K562 (cell line): ENCODE data around the gene PXN.

Experiments used
- ARNT ChIP-seq, 2 experiments: fragments of 450-650 bp; IDR thresholded peaks; 2 replicates each; pipeline ENCODE4 v1.6.1; 2016; ENCODE audit warnings: mild to moderate bottlenecking in 1 of 2
- POLR2A ChIP-seq: fragments of 450-650 bp; conservative IDR thresholded peaks from 2 replicates; pipeline ENCODE4 v1.6.1; 2016
- POLR2AphosphoS5 ChIP-seq: IDR thresholded peaks from 2 replicates; pipeline ENCODE4 v1.6.1; 2011; ENCODE audit warnings: mild to moderate bottlenecking, low read depth, low read length, moderate library complexity; ENCODE audit not compliant: control insufficient read depth, insufficient read depth
- SMAD2 ChIP-seq: fragments of 150-350 bp; IDR thresholded peaks from 2 replicates; pipeline ENCODE4 v1.6.1; 2014; ENCODE audit warnings: low read depth, mild to moderate bottlenecking, low read length
- XRCC3 ChIP-seq: fragments of 450-650 bp; IDR thresholded peaks from 2 replicates; pipeline ENCODE4 v1.6.1; 2017; ENCODE audit warnings: mild to moderate bottlenecking, moderate library complexity

DNA sequence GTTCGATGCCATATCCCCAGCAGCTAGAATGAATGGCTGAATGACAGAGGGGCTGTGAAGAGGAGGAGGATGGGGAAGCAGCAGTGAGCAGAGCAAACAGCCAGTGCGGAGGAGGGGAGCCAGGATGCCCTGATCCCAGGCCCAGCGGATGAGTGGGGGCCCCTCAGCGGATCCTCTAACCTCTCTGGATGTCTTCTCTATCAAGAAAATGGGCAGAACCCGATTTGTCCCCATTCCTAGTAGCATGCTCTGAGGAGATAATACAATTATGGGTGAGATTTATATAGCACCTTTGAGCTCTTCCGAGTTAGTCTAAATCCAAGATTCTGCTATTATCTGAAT lies 34.6 kb downstream of the PXN start:
- TF ChIP-seq POLR2A (peak; percentile 41; the same call in 1 of the 2 replicates), ARNT (IDR thresholded peaks at IDR 0.05) (no peak), XRCC3 (no peak), POLR2AphosphoS5 (no peak), SMAD2 (no peak)
